ENCODE results near the gene ZNF219. TPM values are rescaled to one million over a fixed set of nuclear protein-coding genes. Genes with fewer than 3 reads are reported as not detected.

ZNF219 gene
- polyA plus RNA-seq, 4 donors, result 23.3 to 37.0 (median 26.5) TPM

DNA sequence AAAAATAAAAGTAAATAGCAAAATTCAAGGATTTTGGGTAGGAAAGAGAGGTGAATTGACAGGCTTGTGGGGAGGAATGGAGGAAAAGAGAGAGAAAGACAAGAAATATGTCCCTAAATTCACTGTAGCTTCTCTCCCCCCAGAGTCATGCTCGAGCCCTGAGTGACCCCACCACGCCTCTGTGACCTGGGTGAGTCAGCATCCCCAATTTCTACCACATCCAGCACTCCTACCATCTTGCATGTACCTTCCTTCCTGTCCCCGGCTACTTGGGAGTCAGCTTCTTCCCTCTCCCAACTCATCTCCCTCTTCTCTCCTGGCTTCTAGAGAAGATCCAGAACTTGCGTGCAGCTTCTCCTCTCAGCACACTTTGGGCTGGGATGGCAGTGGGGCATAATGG, 9.8 kb downstream of the ZNF219 start:
- DNase-seq (ENCODE audit: low read depth in 4 of 4, low spot score in 3 of 4), result no peak

DNA sequence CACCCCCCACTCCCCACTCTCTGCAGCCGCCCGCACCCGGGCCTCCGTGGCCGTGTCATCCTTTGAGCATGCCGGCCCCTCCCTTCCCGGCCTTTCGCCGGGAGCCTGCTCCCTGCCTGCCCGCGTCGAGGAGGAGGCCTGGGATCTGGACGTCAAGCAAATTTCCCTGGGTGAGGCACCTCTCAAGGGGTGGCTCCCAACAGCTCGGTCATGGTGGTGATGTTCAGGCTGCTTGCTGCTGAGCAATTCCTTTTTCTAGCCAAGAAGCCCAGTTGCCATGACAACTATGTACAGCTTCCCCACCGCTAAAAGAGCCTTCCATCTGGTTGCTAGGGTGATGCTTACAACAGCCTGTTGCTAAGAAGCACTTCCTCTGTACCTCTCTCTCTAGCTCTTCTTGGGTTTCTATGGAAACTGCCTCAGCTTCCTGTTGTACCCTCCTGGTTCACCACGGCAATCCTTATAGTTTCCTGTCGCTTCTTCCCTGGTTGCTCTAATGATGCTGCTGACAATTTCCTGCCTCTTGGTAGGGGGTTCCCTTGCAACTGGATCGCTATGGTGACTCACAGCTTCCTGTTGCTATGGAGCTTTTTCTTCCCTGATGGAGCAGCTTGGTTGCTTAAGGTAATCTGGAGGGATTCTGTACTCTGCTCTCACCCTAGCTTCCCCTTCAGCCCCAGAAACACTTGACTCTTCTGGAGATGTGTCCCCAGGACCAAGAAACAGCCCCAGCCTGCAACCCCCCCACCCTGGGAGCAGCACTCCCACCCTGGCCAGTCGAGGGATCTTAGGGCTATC, 11.0 kb downstream of the ZNF219 start:
- DNase-seq (ENCODE audit: low read depth in 4 of 4, low spot score in 3 of 4), result no peak

DNA sequence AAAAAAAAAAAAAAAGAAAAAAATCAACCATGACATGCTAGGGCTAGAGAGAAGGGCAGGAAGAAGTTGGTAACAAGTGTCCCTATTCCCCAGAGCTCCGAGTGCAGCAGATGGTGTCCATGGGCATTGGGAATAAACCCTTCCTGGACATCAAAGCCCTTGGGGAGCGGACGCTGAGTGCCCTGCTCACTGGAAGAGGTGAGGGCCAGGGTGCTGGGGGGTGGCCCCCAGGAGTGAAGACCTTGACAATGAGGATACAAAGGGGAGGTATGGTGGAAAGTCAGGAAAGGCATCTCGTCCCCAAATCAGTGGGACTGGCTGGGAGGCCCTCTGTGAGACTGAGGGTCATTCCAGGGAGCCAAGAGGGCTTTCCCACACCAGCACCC, 11.6 kb downstream of the ZNF219 start:
- no peak for DNase-seq (ENCODE audit: low read depth in 4 of 4, low spot score in 3 of 4)

DNA sequence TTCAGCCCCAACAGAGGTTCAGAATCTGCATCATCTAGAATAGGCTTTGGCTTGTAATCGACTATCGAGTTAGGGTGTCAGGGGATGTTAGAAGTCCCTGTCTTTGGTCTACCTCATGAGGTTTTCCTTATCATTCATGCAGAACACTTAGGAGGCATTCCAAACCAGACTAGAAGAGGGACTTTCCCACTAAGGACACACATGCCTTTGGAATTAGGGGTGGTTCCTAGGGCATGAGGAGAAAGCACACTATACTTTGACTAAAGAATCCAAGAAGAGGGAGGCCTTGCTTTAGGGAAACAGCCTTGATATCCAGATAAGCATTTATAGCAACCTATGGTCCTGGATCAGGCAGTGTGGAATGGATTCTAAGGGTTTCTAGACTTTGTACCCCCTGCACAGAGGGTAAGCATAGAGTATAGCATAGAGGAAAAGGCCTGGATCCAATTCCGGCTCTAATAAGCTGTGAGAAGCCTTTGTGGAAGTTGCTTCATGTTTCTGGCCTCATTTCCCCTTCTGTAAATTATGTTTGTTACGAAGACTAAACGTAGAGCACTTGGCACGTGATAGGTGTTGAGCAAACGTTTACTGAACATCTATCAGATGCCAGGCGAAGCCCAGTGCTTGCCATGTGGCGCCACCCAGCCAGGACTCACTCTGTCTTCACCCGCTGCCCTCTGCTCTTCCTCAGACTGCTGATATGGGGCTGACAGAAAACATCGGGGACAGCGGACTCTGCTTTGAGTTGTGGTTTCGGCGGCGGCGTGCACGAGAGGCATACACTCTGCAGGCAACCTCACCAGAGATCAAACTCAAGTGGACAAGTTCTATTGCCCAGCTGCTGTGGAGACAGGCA, 13.2 kb downstream of the ZNF219 start:
- no peak for DNase-seq (ENCODE audit: low read depth in 4 of 4, low spot score in 3 of 4)

DNA sequence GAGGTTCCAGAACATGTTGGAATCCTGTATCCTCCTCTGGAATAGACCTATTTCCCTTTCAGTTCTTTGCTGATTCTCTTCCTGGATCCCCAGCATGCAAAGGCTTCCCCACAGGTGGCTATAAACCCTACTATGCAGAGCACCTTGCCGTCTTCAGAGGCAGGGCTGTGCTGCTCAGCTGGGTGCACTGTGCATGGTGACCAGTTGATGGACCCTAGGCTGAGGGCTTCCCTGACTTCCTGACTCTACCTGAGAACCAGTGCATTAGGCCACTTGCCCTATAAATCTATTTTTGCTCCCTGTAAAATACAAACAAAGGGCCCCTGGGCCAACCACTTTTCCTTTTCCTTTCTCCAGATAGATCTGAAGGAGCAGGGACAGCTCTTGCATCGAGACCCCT, 14.1 kb downstream of the ZNF219 start:
- no peak for DNase-seq (ENCODE audit: low read depth in 4 of 4, low spot score in 3 of 4)

DNA sequence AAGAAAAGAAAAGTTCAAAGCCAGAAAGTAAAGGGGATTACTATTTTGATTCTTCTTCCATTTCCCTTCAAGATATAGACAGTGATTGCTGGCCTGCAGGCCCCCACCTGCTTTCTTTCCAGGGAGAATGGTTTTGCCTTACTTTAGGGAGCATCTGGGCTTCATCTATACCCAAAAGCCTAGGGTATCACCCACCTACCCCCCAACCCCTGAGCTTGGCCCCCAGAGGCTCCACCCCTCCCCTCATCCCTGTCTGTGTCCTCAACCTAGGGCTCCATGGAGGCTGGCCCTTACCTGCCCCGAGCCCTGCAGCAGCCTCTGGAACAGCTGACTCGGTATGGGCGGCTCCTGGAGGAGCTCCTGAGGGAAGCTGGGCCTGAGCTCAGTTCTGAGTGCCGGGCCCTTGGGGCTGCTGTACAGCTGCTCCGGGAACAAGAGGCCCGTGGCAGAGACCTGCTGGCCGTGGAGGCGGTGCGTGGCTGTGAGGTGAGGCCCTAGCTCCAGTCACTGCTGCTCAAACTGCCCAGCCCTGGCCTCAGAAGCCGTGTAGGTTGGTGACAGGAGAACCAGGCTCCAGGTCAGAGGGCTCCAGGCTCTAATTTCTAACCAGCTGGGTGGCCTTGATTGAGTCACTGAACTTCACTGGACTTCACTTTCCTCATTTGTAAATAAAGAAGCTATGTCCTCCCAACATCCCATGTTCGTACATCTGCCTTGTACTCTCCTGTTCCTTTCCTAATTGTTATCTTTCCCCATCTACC, 14.7 kb downstream of the ZNF219 start:
- DNase-seq (ENCODE audit: low read depth in 4 of 4, low spot score in 3 of 4), result no peak

DNA sequence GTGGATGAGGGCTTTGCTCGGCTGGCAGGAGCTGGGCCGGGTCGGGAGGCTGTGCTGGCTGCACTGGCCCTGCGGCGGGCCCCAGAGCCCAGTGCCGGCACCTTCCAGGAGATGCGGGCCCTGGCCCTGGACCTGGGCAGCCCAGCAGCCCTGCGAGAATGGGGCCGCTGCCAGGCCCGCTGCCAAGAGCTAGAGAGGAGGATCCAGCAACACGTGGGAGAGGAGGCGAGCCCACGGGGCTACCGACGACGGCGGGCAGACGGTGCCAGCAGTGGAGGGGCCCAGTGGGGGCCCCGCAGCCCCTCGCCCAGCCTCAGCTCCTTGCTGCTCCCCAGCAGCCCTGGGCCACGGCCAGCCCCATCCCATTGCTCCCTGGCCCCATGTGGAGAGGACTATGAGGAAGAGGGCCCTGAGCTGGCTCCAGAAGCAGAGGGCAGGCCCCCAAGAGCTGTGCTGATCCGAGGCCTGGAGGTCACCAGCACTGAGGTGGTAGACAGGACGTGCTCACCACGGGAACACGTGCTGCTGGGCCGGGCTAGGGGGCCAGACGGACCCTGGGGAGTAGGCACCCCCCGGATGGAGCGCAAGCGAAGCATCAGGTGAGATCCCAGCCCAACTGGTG, 16.8 kb downstream of the ZNF219 start:
- DNase-seq (ENCODE audit: low read depth in 4 of 4, low spot score in 3 of 4), result no peak

DNA sequence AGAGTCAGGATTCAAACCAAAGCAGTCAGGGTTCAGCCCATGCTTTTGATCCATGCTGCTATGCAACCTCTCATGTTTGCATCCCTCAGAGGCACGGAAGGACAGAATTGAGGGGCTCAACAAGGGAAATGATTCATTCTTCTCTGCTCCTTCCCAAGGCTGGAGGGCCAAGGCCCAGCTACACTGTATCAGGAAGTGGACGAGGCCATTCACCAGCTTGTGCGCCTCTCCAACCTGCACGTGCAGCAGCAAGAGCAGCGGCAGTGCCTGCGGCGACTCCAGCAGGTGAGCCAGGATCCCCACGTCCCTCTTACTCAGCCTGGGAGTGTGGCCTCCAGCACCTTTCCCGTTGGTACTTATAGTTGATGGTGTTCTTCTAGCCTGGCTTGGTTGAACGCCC, 19.7 kb downstream of the ZNF219 start:
- DNase-seq (ENCODE audit: low read depth in 4 of 4, low spot score in 3 of 4), result no peak

DNA sequence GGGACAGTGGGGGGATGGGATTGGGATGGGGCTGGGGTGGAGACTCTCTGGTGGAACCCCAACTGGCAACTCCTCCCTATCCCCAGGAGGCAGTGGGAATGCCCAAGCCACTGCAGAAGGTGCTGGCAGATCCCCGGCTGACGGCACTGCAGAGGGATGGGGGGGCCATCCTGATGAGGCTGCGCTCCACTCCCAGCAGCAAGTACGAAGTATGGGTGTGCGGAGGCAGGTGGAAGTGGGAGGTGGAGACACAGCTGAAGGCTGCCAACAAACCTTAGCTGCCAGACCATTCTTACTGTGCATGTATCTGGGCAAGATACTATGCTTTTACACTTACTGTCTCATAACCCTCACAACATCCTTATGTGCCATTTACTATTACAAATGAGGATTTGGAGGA, 20.2 kb downstream of the ZNF219 start:
- DNase-seq (ENCODE audit: low read depth in 4 of 4, low spot score in 3 of 4), result no peak

DNA sequence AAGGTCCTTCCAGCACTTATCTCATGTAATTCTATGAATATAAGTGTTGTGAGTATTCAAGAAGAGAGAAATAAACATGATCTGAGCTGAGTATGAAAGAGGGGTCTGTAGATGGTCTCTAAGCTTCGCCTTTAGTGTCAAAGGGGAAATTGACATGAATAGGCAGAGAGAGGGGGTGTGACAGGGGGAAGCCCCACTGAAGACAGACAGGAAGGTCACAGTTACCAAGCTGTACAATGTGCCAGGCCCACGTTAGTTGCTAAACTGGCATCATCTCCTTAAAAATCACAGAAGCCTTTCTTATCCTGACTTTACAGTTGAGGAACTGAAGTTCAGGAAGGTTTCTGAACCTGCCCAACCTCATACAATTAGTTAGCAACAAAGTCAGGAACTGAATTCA, 20.8 kb downstream of the ZNF219 start:
- no peak for DNase-seq (ENCODE audit: low read depth in 4 of 4, low spot score in 3 of 4)

DNA sequence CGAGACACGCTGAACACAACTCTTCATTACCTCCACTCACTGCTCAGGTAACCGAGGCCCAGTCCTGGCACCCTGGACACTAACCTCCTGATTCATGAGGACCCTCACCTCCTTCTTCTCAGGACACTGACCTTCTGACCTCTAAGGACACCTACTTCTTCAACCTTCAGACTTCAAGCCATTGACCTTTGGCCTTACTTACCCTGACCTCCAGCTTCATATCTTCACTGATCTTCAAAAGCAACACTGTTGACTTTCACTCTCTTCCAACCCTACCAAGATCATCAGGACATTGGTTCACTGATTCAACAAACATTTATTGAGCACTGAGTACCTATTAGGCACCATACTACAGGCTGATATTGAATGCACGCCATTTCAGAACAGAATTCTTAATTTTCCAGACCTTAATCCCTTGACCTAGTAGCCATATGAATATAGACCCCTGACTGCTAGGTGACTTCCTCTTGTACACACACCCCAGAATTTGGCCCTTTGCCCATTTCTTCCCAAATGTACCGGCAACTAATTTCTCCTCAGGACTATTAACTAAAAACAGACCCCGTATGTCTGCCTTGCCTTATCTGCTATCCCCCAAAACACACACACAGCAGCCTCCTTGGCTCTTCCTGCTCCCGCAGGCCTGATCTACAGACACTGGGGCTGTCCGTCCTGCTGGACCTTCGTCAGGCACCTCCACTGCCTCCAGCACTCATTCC, 22.6 kb downstream of the ZNF219 start:
- no peak for DNase-seq (ENCODE audit: low read depth in 4 of 4, low spot score in 3 of 4)

DNA sequence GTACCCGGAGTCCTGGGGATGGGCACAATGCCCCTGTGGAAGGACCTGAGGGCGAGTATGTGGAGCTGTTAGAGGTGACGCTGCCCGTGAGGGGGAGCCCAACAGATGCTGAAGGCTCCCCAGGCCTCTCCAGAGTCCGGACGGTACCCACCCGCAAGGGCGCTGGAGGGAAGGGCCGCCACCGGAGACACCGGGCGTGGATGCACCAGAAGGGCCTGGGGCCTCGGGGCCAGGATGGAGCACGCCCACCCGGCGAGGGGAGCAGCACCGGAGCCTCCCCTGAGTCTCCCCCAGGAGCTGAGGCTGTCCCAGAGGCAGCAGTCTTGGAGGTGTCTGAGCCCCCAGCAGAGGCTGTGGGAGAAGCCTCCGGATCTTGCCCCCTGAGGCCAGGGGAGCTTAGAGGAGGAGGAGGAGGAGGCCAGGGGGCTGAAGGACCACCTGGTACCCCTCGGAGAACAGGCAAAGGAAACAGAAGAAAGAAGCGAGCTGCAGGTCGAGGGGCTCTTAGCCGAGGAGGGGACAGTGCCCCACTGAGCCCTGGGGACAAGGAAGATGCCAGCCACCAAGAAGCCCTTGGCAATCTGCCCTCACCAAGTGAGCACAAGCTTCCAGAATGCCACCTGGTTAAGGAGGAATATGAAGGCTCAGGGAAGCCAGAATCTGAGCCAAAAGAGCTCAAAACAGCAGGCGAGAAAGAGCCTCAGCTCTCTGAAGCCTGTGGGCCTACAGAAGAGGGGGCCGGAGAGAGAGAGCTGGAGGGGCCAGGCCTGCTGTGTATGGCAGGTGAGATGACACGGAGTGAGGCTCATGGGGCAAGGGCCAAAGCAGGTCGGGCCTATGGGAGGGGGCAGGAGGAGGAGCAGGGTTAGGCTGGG, 23.8 kb downstream of the ZNF219 start:
- no peak for DNase-seq (ENCODE audit: low read depth in 4 of 4, low spot score in 3 of 4)

DNA sequence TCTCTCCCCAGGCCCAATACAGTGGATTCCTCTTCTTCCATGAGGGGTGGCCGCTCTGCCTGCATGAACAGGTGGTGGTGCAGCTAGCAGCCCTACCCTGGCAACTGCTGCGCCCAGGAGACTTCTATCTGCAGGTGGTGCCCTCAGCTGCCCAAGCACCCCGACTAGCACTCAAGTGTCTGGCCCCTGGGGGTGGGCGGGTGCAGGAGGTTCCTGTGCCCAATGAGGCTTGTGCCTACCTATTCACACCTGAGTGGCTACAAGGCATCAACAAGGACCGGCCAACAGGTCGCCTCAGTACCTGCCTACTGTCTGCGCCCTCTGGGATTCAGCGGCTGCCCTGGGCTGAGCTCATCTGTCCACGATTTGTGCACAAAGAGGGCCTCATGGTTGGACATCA, 24.5 kb downstream of the ZNF219 start:
- DNase-seq (ENCODE audit: low read depth in 4 of 4, low spot score in 3 of 4), result no peak

DNA sequence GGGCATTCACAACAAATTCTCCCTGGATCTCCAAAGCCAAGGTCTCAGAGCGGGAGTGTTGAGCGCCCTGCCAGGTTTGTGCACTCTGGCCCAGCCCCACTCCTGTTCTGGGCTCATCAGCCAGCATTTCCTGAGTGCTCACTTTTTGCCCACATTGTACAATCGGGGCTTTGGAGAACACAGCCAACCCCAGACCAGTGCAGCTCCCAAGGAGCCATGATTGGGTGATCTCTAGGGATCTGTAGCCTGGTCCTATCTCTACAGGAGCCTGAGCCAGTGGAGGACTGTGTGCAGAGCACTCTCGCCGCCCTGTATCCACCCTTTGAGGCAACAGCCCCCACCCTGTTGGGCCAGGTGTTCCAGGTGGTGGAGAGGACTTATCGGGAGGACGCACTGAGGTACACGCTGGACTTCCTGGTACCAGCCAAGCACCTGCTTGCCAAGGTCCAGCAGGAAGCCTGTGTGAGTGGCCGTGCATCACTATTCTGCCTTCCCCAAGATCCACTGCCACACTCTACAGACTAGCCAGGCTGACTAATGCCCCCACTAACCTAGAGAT, 25.6 kb downstream of the ZNF219 start:
- DNase-seq (ENCODE audit: low read depth in 4 of 4, low spot score in 3 of 4), result no peak

DNA sequence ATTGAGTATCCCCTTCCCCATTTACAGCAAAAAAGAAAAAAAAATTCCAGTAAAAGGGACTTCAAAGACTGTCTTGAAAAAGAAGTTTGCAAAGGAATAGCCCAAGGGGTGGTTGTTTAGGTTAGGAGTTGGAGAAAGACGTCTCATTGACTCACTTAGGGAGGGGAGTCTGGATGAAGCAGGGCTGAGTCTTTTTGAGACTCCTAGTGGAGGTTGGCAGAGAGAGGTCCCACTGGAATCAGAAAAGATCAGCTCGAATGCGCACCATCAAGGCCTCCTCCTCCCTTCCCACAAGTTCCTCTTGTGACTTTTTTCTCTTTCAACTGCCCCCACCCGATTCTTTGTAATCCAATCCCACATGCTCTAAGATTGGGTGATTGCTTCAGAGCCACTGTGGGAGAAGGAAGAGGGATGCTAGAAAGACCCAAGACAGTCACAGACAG, 26.4 kb downstream of the ZNF219 start:
- DNase-seq (ENCODE audit: low read depth in 4 of 4, low spot score in 3 of 4), result peak in 2 of 4 donors; percentile 29 to 37

DNA sequence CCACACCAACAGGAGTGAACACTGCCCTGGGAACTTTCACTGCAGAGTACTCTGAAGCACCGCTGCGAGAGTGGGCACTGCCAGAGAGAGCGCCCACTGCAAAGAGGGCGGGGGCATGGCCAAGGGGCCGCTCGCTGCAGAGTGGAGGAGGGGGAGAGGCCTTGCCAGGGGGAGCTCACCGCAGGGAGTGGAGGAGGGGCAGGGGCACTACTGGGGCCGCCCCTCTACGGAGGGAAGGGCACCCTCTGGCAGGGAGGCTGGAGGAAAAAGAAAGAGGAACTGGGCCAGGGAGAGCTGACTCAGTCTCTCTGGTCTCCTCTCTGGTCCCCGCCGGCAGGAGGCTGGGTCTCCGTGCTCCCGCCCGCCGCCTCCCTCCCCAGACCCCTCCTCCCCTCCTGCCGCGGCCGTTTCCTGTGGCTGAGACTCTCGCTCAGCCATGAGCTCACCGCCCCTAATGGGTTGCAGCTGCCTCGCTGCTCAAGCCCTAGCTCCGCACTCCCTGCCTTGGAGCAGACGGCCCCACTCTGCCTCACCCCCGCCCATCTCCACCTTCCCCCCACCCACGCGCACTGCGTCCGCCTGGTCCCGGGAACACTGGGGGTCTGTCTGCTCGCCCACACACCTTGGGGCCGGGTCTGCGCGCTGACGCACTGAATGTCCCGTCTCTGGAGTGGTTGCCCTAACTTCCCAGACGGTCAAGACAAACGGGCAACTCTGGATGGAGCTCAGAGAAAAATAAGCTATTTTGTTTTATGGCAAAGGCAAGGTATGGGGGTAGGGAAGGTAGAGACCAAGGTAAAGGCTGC, 27.0 kb downstream of the ZNF219 start:
- peak in 2 of 4 donors; percentile 80 to 86 for DNase-seq (ENCODE audit: low read depth in 4 of 4, low spot score in 3 of 4)

DNA sequence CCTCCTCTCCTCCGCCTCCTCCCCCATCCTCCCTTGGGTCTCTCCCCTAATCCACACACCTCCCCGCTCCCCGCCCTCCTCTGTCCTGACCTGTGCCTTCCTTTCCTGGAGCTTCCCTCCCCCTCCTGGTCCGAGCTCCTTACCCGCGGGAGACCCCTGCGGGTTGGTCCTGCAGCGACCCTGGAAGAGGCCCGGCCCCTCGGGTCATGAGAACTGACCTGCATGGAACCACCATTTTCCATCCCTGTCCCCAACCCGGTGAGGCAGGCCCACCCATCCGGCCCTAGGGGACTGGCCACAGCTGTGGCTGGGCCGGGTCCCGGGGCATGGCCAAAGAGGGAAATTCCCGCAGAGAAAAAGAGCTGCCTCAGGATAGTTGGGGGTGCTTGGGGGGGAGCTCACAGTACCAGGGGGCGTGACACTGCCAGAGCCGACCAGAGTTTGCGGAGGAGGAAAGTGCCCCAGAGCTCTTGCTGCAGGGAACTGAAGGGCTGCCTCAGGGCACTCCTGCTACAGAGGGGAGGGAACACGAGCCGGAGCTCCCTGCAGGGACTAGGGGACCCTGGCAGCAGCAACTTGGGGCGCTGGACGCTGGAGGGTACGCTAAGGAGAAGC, 27.7 kb downstream of the ZNF219 start:
- DNase-seq (ENCODE audit: low read depth in 4 of 4, low spot score in 3 of 4), result peak in 1 of 4 donors; percentile 62

All from right renal pelvis (tissue), 4 donors.